K562 (cell line): ENCODE data around the gene ORC5.

Experiments used
- HDAC2 ChIP-seq: fragments of 450-650 bp; IDR thresholded peaks from 2 replicates; pipeline ENCODE4 v1.6.1; 2016; ENCODE audit warnings: mild to moderate bottlenecking
- ZNF324 ChIP-seq: fragments of 250-450 bp; sonication (Bioruptor Pico); IDR thresholded peaks from 2 replicates; pipeline ENCODE4 v1.4.0; 2020; ENCODE audit warnings: mild to moderate bottlenecking

GRCh38 chr7:104208421-104208780 is 588 bp upstream of the ORC5 start:
- TF ChIP-seq ZNF324 (CRISPR knock-in tag) (no peak), HDAC2 (no peak)
